SW 1271 (cell line): ENCODE results near the gene HCAR3.
"Not testable (repeated sequence)": the region's sequence is repeated elsewhere in the genome, so short reads cannot be mapped to it uniquely, and the experiment has no call there.

Source experiments
- DNase-seq, 2 experiments: peaks; one replicate each; lab custom pipeline; 2025; lab: John Stamatoyannopoulos, UW

Gene HCAR3

DNA sequence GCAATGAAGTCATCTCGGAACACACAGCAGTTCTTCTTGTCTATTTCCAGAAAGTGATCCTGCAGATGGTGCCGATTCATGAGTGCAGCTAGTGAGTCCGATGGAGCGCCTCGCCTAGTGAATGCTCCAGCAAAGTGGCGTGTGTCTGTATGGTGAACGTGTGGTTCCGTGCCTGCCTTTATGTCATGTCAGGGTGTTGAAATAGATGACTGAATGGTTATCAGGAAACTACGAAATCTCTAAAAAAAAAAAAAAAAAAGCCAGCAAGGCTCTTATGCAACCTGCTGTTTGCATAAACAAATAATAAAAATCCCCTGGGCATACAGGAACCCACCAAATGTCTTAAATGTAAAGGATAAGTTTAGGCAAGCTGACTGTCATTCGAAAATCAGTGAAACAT lies at the start of gene HCAR3:
Gene HCAR3 (minus strand): TSS at position 154 of the 400 bp plus-strand sequence. CDS start 74 bp downstream, at position 80.
- DNase-seq: not testable (repeated sequence)

DNA sequence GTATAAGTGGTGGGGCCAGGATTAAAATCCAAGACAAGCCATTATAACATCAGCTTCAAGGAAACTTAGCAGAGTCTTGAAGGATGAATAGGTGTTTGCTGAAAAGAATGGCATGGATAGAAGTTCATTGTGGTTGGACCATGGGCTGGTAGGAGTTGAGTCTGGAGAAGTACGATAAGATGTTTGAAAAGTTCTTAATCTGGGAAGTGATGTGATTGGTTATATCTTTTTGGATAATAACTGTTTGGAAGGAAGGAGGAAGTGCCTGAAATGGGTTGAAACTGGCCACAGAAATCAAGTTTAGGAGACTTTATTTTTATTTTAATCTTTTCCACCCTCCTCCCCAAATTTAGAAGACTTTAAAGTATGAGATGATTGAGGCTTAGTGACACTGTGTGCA lies 41.0 kb upstream of the HCAR3 start:
- DNase-seq: no peak

DNA sequence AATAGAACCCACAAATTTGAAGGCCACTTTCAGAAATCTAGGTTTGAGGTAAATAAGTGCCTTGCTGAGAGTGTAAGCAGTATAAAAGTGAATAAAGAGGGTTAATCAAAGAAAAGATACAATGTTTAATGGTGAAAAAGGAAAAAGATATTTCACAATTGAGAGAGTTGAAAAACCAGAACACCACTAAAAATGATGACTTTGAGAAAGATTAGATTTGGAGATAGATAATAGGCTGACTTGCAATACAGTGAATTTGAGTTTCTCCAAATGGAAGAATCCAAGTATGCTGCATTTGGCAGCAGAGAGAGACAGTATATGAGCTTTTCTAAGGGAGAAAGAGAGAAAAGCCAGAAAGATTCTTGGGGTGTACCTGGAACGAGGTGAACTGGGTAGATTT lies 38.2 kb upstream of the HCAR3 start:
- no peak for DNase-seq

DNA sequence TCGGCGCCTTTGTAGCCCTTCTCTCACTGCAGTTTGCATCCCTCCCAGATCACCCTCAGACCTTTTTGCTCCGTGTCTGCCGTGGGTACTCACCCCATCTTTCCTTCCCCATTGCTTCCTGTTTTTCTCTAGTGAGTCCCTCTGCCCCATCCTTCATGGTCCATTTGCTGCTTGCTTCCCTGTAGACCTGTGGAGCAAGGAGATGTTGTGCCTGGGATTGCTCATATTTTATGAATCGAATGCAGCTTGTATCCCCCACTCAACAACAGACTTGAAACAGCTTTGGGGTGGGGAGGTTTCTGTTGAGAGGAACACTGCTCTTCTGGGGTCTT lies 36.7 kb upstream of the HCAR3 start:
- DNase-seq: no peak

DNA sequence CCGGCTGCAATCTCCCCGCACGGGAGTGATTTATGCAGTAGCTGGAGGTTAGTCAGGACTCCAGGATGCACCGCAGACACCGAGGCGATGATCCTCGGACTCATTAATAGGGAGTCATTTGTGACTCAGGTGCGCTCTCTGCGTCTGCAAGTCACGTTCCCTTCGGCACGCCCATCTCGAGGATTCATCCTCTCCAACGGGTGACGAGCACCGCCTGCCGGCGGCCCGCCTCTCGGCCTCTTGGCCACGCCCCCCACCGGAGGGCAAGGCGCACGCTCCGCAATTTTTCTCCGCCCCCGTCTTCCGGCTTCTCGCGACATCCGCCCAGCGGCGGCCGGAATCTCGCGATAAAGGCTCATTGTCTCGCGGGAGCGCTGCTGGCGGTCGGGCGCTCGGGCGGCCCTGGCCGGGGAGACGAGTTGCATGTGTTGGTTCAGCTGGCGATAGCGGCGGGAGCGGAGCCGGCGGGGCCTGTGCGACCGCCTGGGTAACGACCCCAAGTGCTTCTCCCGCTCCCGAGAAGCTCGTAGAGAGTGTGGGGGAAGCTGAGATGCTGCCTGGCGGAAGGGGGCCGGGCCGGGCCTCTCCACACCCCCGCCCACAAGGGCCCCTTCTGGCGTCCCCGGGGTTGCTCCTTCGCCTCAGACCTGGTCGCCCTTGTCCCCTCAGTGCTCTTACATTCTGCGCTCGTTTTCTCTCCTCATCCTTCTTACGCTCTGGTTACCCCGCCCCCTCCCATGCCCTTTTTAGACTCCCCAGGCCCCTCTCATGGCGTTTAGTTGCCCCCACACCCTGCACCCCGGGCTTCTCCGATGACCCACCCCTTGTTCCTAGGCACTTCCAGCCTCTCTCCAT lies 36.1 kb upstream of the HCAR3 start, which contains the start of gene DENR:
Gene DENR (plus strand): TSS at position 361 of the 855 bp plus-strand sequence. CDS start 878 bp downstream, outside the sequence.
- peak; percentile 95 to 96 for DNase-seq

DNA sequence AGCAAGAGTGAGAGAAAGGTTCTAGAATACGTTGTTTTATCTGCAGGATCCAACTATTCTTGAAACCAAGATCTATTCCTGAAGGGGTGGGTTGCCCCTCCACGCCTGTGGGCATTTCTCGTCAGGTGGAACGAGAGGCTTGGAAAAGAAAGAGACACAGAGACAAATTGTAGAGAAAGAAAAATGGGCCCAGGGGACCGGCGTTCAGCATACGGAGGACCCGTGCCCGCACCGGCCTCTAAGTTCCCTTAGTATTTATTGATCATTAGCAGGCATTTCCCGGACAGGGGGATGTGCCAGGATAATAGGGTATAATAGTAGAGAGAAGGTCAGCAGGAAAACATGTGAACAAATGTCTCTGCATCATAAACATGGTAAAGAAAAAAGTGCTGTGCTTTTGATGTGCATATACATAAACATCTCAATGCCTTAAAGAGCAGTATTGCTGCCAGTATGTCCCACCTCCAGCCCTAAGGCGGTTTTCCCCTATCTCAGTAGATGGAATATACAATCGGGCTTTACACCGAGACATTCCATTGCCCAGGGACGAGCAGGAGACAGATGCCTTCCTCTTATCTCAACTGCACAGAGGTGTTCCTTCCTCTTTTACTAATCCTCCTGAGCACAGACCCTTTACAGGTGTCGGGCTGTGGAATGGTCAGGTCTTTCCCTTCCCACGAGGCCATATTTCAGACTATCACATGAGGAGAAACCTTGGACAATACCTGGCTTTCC lies 34.3 kb upstream of the HCAR3 start:
- DNase-seq: not testable (repeated sequence)

DNA sequence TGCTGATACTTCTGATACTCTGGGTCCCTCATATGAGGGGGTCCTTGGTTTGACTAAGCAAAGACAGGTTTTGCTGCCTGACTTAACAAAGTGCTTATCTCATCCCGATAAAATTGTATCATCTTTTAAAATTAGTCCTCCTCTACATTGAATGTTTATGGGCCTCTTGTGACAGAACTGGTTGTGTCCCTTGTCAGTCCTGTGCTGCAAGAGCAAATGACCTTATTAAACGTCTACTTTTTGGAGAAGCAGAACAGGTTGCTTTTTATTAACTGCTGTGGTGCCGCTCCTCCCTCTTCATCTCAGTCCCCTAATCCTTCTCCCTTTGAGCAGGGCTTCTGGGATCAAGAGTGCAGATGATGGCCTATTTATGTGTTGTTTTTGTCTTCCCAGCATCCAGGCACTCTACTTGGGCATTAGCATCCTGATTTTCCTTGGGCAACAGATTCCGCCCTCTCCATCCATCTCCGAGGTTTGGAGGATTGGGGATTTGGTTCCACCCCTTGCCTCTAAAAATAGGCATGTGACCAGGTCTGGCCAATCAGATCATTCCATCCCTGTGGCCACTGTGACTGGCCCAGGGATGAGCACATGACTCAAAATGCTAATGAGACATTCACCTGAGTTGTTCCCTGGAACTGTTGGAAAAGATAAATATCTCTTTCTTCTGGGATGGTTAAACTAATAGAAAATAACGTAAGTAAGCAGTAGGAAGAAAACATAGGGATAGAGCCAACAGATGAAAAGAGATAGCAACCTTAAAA lies 33.1 kb upstream of the HCAR3 start:
- DNase-seq: no peak

DNA sequence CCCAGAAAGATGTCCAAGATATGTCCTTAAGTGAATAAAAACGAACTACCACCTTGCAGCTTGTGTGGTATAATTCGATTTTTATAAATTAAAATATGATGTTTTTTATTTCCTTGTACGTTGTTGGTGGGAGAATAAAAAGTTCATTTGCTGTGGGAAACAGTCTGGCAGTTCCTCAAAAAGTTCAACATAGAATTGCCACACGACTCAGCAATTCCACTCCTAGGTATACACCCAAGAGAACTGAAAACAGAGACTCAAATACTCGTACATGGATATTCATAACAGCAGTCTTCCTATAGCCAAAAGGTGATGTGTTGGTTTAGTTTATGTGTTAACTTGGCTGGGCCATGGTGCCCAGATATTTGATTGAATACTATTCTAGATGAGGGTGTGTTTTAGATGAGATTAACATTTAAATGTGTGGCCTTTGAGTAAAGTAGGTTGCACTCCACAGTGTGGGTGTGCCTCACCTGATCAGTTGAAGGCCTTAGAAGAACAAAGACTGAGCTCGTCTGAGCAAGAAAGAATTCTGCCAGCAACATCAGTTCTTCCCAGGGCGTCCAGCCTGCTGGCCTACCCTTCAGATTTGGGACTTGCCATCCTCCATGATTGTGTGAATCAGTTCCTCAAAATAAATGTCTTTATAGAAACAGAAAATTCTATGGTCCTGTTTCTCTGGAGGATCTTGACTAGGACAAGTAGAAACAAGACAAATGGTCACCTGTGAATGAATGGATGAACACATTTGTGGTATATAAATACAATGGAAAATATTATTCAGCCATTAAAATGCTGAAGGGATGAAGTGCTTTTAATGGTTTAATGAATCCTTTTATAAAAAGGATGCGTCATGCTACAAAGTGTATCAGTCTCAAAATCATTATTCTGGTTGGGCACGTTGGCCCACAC lies 30.9 kb upstream of the HCAR3 start:
- no peak for DNase-seq

DNA sequence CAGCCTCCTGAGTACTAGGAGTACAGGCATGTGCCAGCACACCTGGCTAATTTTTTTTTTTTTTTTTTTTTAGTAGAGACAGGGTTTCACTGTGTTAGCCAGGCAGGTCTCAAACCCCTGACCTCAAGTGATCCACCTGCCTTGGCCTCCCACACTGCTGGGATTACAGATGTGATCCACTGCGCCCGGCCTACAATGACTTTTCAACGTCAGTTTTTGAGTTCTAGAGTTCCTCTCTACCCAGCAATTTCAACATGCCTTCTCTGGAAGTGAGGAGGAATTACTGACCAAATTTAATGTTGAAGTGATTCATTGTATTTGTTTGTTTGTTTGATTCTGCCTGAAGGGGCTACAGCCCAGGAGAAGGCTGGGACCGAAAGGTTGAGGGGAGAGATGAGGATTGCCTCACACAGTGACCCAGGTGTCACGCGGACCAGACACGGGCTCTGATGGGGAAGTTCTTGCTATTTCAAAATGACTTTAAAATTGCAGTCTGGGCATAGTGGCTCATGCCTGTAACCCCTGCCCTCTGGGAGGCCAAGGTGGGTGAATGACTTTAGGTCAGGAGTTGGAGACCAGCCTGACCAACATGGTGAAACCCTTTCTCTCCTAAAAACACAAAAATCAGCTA lies 27.4 kb upstream of the HCAR3 start:
- DNase-seq: no peak

DNA sequence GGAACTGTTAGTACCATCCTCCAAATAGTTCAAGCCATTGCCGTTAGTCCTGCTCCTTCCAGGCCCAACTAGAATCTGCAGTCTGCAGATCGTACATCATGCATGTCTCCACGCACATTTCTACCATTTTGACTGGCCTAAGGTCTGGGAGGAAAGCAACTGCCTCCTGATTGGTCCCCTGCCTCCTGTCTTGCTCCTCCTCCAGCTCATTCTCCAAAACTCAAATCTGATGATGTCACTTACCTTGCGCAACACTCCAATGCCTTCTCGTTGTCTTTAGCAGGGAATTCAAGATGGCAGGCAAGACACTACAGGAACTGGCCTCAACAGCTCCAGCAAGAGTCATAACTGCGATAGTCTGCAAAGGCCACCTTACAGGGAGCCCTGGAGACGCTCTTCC lies 23.7 kb upstream of the HCAR3 start:
- no peak for DNase-seq

DNA sequence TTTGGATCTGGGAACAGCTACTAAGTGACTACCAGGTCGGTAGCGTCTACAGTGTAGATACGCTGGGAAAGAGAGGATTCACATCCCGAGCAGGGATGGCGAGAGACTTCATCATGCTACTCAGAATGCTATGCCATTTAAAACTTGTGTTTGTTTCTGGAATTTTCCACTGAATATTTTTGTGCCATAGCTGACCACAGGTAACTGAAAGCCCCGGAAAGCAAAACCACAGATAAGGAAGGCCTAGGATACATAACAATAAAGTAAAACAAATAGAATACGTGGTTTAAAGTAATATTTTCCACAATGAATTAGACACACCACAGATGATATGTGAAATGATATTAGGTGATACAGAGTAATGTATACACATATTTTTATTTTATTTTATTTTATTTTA lies 22.0 kb upstream of the HCAR3 start:
- peak in 1 of 2 experiments; percentile 12 for DNase-seq

DNA sequence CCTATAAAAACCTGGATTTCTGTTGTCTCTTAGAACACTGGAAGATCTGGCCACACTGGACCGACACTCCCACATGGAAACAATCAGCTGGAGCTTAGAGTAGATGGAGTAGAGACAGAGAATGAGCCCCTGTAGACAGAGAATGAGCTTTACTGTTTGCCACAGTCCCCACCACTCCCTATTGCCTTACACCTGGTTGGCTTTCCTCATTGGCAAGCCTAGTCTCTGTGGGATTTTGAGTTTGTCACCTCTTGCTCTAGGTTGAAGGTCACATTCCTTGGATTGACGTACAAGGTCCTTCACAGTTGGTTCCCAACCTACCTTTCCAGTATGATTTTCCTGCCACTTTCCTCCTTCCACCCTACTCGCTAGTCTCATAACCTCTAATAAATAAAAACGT lies 16.0 kb upstream of the HCAR3 start:
- no peak for DNase-seq

DNA sequence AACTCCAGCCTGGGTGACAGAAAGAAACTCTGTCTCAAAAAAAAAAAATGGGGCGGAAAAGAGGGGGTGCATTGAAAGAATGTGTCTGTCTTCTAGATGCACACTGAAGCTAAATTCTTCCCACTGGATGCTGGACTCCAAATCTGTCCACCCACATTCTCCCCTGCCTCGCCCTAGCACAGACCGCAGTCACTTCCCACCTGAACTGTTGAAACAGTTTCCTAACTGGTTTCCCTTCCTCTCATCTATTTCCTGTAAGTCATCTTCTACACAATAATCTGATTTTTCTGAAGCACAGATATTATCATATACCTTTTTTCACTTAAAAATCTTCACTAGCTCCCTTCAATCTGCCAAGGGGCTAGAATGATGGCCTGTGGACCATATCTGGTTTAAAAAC lies 15.6 kb upstream of the HCAR3 start:
- no peak for DNase-seq

DNA sequence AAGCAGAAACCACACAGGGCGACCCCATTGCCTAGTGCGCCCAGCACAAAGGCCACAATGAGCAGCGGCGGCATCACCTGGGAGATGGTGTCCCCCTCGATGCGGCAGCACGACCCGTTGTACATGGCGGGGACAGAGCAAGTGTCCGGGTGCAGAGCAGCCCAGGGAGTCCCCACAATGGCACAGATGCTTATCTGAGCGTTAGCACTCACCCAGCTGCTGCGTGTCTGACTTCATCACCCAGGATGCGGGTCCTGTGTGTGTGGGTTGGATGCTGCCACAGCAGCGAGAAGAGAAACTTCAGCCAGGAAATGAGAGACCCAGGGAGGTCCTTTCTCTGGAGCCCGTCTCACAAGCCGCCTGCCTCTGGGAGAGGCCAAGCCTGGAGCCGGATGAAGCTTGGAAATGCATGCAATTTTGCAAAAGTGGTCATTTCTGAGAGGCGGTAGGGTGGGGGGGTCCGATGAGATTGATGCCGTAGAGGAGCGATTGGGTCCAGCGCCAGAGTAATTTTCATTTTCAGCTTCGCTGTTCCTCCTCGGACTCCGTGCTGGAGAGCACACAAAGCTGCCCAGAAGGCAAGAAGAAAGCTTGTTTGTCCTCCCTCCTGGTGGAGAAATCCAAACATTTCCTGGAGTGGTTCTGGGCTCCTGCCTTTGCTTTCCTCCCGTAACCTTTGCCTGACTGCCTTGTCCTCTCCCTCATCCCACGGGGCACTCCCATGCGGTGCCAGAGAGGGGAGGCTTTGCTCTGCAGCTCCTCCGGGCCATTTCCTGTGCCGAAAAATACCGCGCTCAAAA lies 13.8 kb upstream of the HCAR3 start, which contains the start of gene HCAR1:
Gene HCAR1 (minus strand): TSS at position 630 of the 800 bp plus-strand sequence. CDS start 505 bp downstream, at position 125.
- no peak for DNase-seq

DNA sequence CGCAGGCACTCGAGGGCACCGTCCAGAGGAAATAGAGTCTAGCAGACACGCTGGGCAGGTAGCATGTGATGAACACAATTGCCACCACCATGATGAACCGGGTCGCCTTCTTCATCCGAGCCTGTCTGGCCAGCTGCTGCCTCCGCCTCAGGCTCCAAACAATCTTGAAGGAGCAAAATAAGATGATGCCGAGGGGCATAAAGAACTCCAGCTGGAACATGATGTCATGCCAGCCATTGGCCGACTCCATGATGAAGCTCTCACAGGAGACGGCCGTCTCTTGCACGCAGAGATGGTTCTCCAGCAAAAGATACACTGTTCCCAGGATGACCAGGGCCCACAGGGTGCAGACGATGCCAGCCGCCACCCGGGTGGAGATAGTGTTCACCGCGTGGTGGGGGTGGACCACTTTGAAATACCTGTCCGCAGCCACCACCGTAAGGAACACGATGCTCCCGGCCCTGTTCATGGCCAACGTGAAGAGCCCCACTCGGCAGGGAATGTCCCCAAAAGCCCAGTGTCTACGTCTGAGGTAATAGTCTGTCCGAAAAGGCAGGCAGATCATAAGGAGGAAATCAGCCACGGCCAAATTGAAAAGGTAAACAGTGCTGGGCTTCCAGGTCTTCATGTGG lies 13.1 kb upstream of the HCAR3 start:
- no peak for DNase-seq

DNA sequence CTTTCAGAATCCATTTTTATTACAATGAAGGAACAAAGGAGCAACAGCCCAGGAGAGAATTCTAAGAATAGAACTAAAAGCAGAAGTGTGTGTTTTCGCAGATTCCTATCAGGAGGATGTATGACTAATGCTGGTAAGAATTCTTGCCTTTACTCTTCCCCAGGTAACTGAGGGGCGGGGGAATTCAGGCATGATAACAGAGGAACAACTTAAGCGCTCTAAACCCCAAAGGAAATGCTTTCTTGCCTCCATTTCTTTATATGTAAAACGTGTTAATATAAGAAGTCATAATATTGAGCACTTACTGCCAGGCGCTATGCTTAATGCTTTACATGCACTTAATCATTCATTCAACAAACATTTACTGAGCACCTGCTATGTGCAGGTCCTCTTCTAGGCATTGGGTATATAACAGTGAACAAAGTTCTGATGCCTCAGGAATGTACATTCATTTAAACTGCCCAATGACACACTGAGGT lies 9.5 kb upstream of the HCAR3 start:
- DNase-seq: peak in 1 of 2 experiments; percentile 20

DNA sequence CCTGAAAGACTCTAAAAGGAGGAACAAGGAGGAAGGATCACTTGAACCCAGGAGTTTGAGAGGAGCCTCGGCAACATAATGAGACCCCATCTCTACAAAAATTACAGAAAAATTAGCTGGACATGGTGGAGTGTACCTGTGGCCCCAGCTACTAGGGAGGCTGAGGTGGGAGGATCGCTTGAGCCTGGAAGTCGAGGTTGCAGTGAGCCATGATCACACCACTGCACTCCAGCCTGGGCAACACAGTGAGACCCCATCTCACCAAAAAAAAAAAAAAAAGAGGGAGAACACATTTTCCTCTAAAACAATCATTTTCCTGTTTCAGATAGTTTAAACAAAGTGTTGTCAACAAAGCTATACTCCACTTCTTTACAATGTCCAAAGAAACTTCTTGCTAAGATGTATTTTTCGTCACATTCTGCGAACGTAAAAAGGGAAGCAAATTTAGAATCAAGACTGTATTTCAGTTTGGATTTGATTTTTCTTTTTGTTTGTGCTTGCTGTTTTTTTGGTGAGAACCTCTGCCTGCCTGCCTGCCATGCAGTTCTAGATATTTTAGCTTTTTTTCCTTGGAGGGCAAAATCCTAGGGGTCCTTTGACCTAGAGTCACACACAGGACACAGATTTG lies 9.0 kb upstream of the HCAR3 start:
- DNase-seq: no peak

DNA sequence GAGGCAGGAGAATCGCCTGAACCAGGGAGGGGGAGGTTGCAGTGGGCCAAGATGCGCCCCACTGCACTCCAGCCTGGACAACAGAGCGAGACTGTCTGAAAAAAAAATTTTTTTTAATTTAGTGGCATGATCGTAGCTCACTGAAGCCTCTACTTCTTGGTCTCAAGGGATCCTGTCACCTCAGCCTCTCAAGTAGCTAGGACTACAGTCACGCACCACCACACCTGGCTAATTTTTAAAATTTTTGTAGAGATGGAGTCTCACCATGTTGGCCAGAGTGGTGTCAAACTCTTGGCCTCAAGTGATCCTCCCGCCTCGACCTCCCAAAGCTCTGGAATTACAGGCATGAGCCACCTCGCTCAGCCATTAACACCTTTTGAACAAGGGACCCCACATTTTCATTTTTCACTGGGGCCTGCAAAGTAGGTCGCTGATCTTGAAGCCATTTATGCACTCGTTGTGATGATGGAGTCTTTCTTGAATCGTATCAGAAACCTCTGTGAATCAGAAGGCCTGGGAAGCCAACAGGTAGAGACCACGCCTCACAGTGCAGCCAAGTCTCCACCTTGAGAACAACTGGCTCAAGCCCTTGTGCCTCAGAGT lies 8.1 kb upstream of the HCAR3 start:
- no peak for DNase-seq
